SK-N-MC (cell line): ENCODE results near the gene ITGAE.

Experiments
- EZH2 ChIP-seq: fragments of 200-600 bp; sonication (generic); IDR thresholded peaks from one replicate; pipeline ENCODE4 v1.6.1; 2017; ENCODE audit warnings: antibody characterized with exemption
- POLR2AphosphoS5 ChIP-seq: IDR thresholded peaks from 2 replicates; pipeline ENCODE4 v1.6.1; 2012; ENCODE audit warnings: mild to moderate bottlenecking, low read depth, low read length, borderline replicate concordance

DNA sequence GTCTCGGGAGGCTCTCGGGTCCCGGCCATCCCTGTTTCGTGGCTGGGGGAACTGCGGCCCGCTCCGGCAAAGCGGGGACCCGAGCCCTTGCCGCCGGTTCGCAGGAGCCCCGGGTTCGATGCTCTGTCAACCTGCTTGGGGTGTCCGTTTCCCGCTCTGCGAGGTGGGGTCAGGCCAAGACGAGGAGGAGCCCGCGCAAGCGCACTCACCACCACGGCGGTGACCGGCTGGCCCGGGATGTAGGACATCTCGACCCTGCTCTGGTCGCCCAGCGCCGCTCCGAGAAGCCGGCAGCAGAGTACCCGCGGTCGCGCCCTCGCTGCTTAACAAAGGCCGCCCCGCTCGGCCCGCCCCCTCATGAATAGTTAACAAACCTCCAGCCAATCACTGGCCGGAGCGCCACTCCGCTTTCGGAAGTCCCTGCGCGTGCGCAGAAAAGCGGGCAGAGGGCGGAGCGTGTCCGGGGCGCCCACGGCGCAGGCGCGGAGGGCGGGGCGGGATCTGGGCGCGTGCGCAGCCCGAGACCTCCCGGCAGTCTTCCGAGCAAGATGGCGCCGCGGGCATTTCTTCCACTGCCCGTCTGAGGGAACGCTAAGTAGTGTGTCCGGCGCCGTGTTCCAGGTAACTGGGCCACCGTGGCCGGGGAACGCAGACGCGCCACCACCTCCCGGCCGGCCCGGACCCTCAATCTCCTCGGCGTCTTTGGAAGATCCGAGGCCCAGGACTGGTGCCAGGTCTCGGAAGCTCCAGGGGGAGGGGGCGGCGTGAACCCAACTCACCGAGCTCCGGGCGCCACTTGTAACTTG is 132.5 kb downstream of the ITGAE start, which contains the start of the genes EMC6 and TAX1BP3:
- TF ChIP-seq EZH2 = no peak
- TF ChIP-seq POLR2AphosphoS5 = peak; percentile 89
